Activated T-cell treated with anti-CD3 and anti-CD28 coated beads for 1 hour (primary cell): ENCODE results near the gene FTSJ1.
"Not testable (repeated sequence)": the region's sequence is repeated elsewhere in the genome, so short reads cannot be mapped to it uniquely, and the experiment has no call there.

Experiments used
- DNase-seq: peaks from one replicate; pipeline ENCODE4 v3.0.0-alpha.2; 2020; ENCODE audit warnings: low read depth

FTSJ1 gene

DNA sequence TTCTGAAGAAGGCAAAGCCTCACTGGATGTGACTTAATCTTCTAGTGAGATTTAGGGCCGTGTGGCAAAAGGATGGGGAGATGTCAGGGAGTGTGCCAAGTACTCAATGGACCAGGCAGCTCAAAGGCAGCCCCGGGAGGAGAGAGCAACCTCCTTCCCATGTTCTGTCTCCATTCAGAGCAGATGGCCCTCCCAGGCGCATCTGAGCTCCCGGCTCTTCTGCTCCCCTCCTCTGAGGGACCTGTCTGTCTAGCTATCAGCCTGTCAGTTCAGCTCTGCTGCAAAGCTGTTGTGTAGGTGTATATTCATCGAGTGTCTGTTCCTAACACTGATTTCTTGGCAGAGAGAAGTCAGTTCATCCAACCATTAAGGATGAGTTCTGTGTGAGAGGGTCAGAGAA, 21.9 kb downstream of the FTSJ1 start:
- no peak for DNase-seq

DNA sequence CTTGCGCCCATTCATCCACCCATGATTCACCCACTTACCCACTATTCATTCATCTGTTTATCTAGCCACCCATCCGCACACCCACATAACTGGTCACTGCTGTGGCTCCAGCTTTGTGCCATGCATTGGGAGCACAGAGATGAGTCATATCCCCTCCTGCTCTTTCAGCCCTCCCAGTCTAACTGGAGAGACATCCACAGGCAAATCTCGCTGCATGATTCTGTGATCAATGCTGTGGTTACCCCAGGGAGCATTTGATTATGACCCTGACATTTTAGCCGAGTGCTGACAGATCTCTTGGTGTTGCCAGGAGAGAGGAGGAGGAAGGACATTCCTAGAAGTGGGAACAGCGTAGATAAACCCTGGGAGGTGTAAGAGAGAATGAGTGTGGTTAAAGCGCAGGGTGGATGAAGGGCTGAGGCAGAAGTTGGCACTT, 22.4 kb downstream of the FTSJ1 start:
- no peak for DNase-seq

DNA sequence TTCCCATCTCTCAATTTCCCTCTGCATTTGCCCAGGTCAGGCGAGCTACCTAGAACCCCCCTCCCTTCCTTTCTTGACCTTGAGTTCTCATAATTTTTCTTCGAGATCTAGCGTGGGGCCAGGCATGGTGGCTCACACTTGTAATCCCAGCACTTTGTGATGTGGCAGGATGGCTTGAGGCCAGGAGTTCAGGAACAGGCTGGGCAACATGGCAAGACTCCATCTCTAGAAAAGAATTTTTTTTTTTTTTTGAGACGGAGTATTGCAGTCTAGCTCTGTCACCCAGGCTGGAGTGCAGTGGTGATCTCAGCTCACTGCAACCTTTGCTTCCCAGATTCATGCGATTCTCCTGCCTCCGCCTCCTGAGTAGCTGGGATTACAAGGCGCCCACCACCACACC, 28.3 kb downstream of the FTSJ1 start:
- no peak for DNase-seq

DNA sequence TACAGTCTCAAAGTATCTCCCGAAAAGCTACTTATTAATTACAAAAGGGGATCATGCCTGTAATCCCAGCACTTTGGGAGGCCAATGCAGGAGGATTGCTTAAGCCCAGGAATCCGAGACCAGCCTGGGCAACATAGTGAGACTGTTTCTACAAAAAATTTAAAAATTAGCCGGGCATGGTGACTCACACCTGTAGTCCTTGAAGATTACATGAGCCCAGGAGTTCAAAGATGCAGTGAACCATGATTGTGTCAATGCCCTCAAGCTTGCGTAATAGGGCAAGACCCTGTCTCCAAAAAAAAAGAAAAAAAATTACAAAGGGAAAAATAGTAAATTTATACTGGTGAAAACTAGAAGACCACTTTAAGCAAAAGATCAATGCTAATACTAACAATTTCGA, 29.5 kb downstream of the FTSJ1 start:
- no peak for DNase-seq

DNA sequence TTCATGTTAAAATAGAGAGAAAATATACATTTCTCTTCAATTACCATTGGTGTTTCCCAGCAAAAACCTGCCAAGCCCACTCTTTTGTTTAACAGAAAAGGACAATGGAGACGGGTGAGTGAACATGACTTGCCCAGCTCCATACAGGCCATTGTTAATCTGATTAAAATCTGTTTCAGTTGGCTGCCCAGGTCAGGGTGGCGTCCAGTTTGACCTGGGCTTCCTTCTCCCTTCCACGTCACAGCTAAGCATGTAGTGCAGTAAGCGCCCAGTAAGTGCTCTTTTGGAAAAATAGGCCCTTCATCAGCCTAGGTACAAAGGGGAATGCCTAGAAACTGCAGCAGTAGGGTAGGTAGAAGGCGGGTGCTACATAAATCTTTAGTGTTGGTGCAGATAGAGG, 31.2 kb downstream of the FTSJ1 start:
- no peak for DNase-seq

DNA sequence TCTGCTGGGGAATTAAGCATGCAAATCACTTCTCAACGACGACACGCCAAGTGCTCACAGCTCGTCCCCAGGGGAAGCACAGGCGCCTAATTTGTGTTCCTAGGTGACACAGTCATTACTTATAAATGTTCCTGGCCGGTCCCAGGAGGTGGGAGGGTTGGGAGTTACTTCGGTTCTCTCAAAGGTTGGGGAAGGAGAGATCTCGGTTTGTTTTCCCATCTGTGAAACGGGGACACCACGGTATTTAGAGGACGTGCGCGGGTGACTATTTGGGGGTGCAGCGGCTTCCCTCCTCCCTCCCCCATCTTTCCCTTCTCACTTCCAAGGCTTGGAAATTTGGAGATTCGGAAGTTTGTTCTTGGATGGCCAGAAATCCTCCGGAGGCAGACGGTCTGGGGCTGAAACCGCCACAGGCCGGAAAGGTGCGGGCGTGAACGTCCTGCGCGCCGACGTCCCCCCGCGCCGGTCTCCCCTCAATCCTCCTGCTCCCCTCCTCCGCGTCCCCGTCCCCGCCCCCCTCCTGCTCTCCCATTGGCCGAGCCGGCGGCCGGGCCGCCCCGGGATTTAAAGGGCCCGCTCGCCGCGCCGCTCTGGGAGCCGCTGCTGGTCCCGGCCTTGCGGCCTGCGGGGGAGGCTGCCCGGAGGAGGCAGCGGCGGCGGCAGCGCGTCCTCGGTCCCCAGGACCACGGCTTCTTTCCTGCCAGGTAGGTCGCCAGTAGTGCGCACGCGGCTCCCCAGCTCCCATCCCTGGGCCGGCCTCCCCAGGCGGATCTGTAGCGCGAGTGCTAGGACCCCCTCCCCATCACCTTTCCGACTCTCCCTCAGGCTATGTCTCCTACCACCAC, 32.6 kb downstream of the FTSJ1 start, which contains the start of gene PORCN:
Gene PORCN, plus strand, starts transcription at position 593 of the 845 bp plus-strand sequence. CDS start 829 bp downstream, outside the sequence.
- peak; percentile 71 for DNase-seq

DNA sequence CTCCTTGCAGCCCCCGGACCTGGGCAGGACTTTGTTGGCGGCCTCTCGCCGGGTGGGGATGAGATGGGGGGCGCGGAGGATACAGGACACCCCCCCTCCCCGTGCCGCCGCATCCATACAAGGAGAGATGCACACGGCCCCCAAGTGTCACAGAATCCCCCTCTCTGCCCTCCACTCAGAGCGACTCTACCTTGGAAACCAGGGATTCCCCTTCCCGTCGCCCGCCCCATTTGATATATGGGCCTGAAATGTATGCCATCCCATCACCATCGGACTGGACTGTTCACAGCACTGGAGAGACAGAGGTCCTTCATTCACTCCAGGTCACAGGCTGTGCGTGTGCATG, 33.2 kb downstream of the FTSJ1 start:
- DNase-seq, result no peak

DNA sequence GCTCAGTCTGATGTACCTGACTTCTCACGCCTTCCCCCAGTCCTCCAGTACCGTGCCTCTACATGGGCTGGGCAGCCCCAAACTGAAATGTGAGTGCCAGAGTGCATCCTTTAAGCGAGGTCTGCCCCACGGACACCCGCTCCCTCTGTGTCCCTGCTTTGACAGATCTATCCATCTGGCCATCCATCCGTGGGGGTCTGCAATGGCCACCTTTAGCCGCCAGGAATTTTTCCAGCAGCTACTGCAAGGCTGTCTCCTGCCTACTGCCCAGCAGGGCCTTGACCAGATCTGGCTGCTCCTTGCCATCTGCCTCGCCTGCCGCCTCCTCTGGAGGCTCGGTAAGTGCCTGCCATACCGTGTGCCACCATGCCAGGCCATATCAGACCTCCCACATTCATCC, 33.6 kb downstream of the FTSJ1 start:
- no peak for DNase-seq

DNA sequence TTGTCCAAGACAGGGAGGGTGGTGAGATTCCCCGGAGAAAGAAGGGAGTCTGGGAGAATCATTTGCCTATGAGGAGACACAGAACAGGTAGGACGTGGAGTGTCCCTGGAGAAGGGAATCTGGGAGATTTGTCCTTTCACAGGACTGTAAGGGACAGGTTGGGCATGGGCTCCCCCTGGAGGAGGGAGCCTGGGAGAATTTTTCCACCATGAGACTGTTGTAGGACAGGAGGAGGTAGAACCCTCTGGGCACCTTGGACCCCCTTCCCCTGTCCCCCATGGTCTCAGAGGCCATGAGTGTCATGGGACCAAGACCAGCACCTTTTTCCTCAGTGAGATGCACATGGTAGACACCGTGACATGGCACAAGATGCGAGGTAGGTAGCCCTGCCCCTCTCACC, 35.6 kb downstream of the FTSJ1 start:
- DNase-seq, result no peak

DNA sequence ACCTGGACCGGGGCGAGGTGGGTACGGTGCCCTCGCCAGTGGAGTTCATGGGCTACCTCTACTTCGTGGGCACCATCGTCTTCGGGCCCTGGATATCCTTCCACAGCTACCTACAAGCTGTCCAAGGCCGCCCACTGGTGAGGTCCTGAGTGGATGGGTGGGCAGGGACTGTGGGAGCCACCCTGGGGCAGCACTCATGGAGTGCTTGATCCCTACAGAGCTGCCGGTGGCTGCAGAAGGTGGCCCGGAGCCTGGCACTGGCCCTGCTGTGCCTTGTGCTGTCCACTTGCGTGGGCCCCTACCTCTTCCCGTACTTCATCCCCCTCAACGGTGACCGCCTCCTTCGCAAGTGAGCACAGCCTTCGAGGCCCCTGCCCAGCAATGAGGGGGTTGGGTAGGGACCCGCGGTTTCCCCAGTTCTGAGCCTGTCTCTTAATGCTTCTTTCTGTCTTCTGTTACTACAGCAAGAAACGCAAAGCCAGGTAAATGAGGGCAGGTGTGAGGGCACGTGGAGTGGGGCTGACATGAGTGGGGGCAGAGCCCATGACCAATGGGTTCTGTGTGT, 36.5 kb downstream of the FTSJ1 start:
- no peak for DNase-seq

DNA sequence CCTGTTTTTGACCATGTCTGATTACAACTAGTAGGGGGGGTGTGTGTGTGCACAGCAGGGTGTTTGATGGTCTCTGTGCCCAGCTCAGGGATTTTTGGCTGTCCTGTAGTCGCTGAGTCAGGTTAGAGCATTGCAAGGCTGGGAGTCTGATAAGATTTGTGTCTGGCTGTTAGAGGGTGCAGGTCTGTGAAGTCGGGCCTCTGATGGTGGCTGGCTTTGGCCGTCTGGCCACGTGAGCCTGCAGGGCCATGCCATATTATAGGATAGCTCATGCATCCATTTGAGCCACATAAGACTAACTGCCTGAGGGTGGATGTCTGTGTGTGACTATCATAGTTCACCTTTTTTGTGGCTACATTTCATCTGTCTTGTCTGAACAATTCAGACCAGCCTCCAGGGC, 37.7 kb downstream of the FTSJ1 start:
- no peak for DNase-seq

DNA sequence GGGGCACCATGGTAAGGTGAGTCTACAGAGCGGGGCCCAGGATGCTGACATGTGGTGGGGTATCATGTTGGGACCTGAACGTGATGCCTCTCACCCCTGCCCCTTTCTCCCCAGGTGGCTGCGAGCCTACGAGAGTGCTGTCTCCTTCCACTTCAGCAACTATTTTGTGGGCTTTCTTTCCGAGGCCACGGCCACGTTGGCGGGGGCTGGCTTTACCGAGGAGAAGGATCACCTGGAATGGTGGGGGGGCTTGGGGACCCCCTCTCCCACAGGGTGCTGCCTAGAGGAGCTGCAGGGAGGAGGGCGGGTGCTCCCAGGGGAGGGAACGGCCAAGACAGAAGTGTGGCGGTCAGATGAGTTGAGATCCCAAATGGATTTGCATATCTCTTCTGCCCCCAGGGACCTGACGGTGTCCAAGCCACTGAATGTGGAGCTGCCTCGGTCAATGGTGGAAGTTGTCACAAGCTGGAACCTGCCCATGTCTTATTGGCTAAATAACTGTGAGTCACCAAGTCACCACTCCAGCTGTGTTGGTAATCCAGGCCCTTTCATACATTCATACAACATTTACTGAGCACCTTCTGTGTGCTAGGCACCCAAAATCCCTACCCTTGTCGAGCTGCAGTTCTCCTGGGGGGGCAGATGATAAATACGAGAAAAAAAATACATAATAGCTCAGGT, 38.3 kb downstream of the FTSJ1 start:
- DNase-seq, result no peak

DNA sequence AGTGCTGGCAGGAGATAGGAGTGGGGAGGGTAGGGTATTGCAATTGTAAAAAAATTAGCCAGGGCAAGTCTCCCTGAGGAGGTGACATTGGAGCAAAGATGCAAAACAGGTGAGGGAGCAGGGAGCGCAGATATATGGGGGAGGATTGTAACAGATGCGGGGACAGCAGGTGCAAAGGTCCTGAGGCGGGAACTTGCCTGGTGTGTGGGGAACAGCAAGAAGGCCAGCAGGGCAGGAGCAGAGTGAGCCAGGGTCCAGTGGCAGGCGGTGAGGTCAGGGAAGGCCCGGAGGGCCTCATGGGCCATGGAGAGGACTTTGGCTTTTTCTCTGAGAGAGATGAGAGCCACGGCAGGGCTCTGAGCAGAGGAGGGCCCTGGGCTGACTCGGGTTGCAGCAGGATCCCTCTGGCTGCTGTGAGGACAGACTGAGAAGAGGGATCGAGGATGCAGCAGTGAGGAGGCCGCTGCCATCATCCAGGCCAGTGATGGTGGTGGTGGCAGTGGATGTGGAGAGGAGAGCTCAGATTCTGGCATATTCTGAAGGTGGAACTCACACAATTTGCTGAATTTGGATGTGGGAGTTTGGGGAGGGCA, 39.0 kb downstream of the FTSJ1 start:
- DNase-seq, result no peak

DNA sequence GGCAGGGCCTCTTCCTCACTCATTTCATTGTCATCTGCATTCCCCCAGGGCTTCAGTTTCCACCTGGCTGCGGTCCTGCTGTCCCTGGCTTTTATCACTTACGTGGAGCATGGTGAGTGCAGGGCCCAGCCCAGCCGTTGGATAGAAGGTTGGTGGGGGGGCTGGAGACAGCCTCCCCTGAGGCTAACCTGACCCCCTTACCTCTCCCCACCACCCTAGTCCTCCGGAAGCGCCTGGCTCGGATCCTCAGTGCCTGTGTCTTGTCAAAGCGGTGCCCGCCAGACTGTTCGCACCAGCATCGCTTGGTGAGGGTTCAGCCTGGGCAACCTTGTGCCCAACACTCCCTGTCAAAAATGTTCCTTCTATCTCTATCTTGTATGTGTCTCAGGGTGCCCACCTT, 39.8 kb downstream of the FTSJ1 start:
- no peak for DNase-seq

DNA sequence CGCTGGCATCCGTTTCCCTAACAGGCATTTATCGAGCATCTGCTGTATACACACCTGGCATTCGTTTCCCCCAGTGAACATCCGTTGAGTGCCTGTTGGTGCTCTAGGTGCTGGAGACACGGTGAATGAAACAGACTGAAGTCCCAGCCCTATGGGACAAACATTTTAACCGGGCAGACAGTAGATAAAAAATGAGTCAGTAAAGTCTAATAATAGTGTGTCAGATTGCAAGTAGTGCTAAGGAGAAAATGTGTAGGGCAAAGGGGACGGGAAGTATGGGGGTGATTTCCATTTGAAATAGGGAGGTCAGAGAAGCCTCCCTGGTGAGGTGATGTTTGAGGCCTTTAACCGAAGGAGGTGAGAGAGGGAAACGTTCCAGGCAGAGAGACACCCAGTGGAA, 40.3 kb downstream of the FTSJ1 start:
- DNase-seq, result no peak

DNA sequence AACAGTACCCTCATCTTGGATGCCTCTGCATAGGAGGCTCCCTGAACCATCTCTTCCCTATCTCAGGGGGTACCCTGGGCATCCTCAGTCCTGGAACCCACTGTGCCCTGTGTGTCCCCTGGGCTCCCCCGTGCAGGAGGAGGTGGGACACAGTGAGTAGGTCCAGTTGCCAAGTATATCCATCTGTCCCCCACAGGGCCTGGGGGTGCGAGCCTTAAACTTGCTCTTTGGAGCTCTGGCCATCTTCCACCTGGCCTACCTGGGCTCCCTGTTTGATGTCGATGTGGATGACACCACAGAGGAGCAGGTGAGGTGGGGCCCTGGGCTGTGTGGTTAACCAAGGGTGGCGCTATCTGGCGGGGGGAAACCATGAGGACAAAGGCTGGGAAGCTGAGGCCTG, 41.0 kb downstream of the FTSJ1 start:
- no peak for DNase-seq

DNA sequence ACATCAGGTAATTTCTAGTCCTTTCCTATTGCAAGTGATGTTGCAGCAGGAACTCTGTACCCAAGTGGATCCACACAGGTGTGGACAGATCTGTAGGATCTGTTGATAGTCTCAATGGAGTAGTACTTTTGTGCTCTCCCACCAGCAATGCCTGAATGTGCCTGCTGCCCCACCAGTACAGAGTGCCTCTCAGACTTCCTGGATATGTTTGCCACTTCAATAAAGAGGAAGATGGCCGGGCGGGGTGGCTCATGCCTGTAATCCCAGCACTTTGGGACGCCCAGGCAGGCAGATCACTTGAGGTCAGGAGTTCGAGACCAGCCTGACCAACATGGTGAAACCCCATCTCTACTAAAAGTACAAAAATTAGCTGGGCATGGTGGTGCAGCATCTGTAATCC, 43.5 kb downstream of the FTSJ1 start:
- not testable (repeated sequence) for DNase-seq

DNA sequence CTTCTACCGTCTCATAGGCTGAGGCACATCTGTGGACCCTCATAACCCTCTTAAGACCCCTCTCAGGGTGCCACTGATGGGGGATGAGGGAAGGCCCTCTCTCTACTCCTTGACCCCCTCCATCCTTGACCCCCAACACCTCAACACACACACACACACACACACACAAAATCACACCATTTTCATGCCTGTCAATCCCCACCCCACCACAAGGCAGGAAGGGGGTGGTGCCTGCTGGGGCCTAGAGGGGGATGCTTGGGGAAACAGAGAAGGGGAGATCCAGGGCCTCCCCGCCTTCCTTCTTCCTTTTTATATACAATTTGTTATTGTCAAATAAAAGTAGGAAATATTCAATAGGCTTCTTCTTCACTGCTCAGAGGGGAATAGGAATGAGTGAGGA, 44.5 kb downstream of the FTSJ1 start:
- DNase-seq, result no peak

DNA sequence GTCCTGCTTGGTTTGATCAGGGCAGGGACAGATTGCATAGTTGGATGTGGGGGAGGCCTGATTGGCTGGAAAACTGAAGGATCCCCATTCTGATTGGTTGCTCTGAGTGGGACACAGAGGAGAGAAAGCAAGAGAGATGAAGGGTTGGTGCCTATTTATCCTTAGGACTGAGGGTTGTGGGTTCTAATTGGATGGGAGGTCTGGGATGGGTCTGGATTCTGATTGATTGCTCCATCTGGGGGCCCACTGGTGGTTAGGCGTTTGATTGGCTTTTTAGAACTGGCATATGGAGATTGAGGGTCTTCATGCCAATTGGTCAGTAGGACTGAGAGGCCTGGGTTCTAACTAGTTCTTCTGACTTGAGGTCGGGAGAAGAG, 45.0 kb downstream of the FTSJ1 start:
- no peak for DNase-seq

DNA sequence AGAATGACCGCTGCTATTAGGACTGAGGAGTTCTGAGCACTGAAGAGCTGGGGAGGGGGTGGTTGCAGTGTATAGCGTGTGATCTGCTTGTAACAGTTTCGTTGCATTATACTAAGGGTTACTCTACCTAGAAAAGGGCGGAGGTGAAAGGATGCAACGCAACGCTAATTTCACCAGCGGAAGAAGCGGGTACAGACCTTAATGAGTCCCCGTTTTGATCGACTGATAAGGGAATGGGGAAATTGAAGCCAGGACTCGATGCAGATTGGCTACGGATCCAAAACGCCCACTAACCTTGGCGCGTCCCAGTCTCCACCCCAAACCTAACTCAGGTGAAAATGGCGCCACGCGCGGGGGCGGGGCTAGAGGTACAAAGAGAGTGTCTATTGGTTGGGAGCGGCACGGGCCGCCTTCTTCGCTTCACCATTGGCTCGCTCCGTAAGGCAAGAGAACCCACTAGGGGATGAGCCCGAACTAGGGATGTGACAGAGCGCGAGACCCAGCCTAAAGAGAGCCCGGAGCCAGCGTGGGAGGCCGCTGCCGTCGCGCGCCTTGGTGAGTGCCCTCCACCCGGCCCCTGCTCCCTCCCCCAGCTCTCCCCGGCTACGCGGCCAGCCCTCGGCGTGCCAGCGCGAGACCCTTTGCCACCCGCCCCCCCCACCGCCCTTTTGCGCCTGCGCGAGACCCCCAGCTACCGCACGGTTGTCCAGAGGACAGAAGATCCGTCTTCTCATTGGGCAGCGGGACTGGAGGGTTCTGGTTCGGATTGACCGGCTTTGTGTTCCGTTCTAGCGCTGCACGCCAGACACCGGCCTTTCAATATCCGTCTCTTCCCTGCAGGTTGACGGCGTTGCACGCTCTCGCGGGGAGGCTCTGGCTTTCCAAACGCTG, 45.6 kb downstream of the FTSJ1 start, which contains the start of gene EBP:
Gene EBP, plus strand, starts transcription at position 456 of the 891 bp plus-strand sequence. CDS start 1,964 bp downstream, outside the sequence.
- peak; percentile 90 for DNase-seq

DNA sequence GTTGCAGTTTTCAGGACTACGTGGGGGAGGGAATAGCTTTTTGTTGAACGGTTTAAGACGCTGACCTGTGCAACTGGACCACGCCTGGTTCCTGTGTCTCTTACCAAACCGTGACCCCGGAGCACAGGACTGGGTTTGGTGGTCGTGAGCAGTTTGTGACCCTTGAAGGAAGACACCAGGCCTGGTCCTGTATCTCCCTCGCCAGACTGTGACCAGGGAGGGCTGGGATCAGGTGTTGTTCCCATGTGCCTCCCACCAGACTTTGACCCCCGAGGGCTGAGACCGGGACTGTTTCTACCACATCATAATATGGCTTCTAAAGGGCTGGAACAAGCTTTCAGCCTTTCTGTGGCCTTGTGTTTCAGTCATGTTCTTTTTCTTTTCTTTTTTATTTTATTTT, 46.3 kb downstream of the FTSJ1 start:
- no peak for DNase-seq

DNA sequence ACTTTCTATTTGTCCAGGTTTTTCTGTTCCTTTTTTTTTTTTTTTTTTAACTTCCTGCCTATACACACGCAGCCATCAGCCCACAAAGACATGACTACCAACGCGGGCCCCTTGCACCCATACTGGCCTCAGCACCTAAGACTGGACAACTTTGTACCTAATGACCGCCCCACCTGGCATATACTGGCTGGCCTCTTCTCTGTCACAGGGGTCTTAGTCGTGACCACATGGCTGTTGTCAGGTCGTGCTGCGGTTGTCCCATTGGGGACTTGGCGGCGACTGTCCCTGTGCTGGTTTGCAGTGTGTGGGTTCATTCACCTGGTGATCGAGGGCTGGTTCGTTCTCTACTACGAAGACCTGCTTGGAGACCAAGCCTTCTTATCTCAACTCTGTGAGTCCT, 47.7 kb downstream of the FTSJ1 start:
- no peak for DNase-seq
